Smooth muscle cell of trachea (primary cell): Measurements from ENCODE around the gene C17orf78. TPM values are rescaled to one million over a fixed set of nuclear protein-coding genes. Genes with fewer than 3 reads are reported as not detected.

Experiments used
- total RNA-seq: library from RNA; depleted of rRNA; stranded (reverse); fragments of >200 nt; gene quantifications from 2 replicates; pipeline ENCODE4 v1.2.1, GENCODE V29; 2014

The C17orf78 gene
- total RNA-seq, result not detected in 2 replicates

GRCh38 chr17:37375706-37376105, at the start of gene C17orf78:
Gene C17orf78 (plus strand): TSS chr17:37375985. CDS start chr17:37376093, 108 bp downstream.

GRCh38 chr17:37406635-37407461, 31.1 kb downstream of the C17orf78 start, which contains the start of the genes ACACA and TADA2A:
Gene ACACA (minus strand): TSS chr17:37406836. CDS start chr17:37406299, 537 bp downstream.
Gene TADA2A (plus strand): TSS chr17:37406886. CDS start chr17:37411366, 4,480 bp downstream.

Other genes with a start within 250 kb of the C17orf78 start
- 66.0 and 75.6 TPM in 2 replicates for gene ACACA, start 30.9 kb downstream of the C17orf78 start, total RNA-seq
- 19.0 and 23.0 TPM in 2 replicates for gene TADA2A, start 30.9 kb downstream of the C17orf78 start, total RNA-seq
- gene DUSP14, start 113.9 kb downstream of the C17orf78 start, total RNA-seq, result 68.9 and 82.4 TPM in 2 replicates
- 20.8 and 26.6 TPM in 2 replicates for gene SYNRG, start 233.4 kb downstream of the C17orf78 start, total RNA-seq